GM23338 (cell line): ENCODE data around the gene NTNG1. TPM values are rescaled to one million over a fixed set of nuclear protein-coding genes. Genes with fewer than 3 reads are reported as not detected.

Experiments
- ATAC-seq: fragments of 200-7000 bp; cut with Tn5 transposase; 3 replicates; pipeline ENCODE4 v1.9.1; 2020
- DNase-seq: peaks from one replicate; pipeline ENCODE4 v3.0.0-alpha.2; 2015; ENCODE audit warnings: low spot score
- H2AFZ ChIP-seq: fragments of 200-600 bp; sonication (generic); 2 replicates; pipeline ENCODE4 v1.8.0; 2016; ENCODE audit warnings: antibody characterized with exemption, mild to moderate bottlenecking, moderate library complexity
- H3F3A ChIP-seq: fragments of 200-600 bp; sonication (generic); replicated peaks from 2 replicates; pipeline ENCODE4 v1.8.0; 2017; ENCODE audit warnings: antibody characterized with exemption, mixed run types, low read depth
- H3K27ac ChIP-seq: fragments of 200-600 bp; sonication (generic); 2 replicates; pipeline ENCODE4 v1.6.1; 2016; ENCODE audit warnings: low read depth
- H3K27me3 ChIP-seq: fragments of 200-600 bp; sonication (generic); 2 replicates; pipeline ENCODE4 v1.8.0; 2016; ENCODE audit warnings: mild to moderate bottlenecking, mixed run types, moderate library complexity; ENCODE audit not compliant: insufficient read depth
- H3K36me3 ChIP-seq: fragments of 200-600 bp; sonication (generic); 2 replicates; pipeline ENCODE4 v1.8.0; 2016; ENCODE audit warnings: mild to moderate bottlenecking; ENCODE audit not compliant: insufficient read depth
- H3K4me1 ChIP-seq: fragments of 200-600 bp; sonication (generic); 2 replicates; pipeline ENCODE4 v1.8.0; 2016; ENCODE audit warnings: mild to moderate bottlenecking, moderate library complexity; ENCODE audit not compliant: insufficient read depth
- H3K4me2 ChIP-seq: fragments of 200-600 bp; sonication (generic); 2 replicates; pipeline ENCODE4 v1.7.1; 2017; ENCODE audit warnings: mixed run types
- H3K4me3 ChIP-seq: fragments of 200-600 bp; sonication (generic); 2 replicates; pipeline ENCODE4 v1.6.1; 2016; ENCODE audit warnings: mixed run types
- H3K79me2 ChIP-seq: fragments of 200-600 bp; sonication (generic); replicated peaks from 2 replicates; pipeline ENCODE4 v1.8.0; 2017; ENCODE audit warnings: mild to moderate bottlenecking; ENCODE audit not compliant: insufficient read depth
- H3K9me2 ChIP-seq: fragments of 200-600 bp; sonication (generic); 2 replicates; pipeline ENCODE4 v1.8.0; 2017; ENCODE audit not compliant: insufficient read depth
- H4K20me1 ChIP-seq: fragments of 200-600 bp; sonication (generic); replicated peaks from 2 replicates; pipeline ENCODE4 v1.8.0; 2017; ENCODE audit warnings: mild to moderate bottlenecking; ENCODE audit not compliant: insufficient read depth
- H3K27ac Mint-ChIP-seq: 2 replicates; pipeline ENCODE4 v1.8.0; 2020; ENCODE audit warnings: inconsistent platforms, mild to moderate bottlenecking, moderate library complexity, mixed read lengths
- H3K27me3 Mint-ChIP-seq: 3 replicates; pipeline ENCODE4 v1.8.0; 2022; ENCODE audit warnings: low read depth, mild to moderate bottlenecking, moderate library complexity, mixed read lengths, inconsistent platforms; ENCODE audit not compliant: insufficient read depth, poor library complexity
- H3K36me3 Mint-ChIP-seq: 3 replicates; pipeline ENCODE4 v1.8.0; 2021; ENCODE audit warnings: low read depth, mild to moderate bottlenecking, inconsistent platforms, moderate library complexity, mixed read lengths
- H3K4me1 Mint-ChIP-seq: 3 replicates; pipeline ENCODE4 v1.8.0; 2020; ENCODE audit warnings: mild to moderate bottlenecking, inconsistent platforms, mixed read lengths
- H3K4me3 Mint-ChIP-seq: 3 replicates; pipeline ENCODE4 v1.8.0; 2021; ENCODE audit warnings: moderate library complexity, mild to moderate bottlenecking, inconsistent platforms, mixed read lengths
- H3K9me3 Mint-ChIP-seq: 3 replicates; pipeline ENCODE4 v1.8.0; 2020; ENCODE audit warnings: moderate library complexity, mild to moderate bottlenecking, inconsistent platforms, mixed read lengths
- CREB1 ChIP-seq: fragments of 250-450 bp; sonication (Bioruptor Pico); IDR thresholded peaks from 2 replicates; pipeline ENCODE4 v1.5.0; 2020; ENCODE audit warnings: low read depth, mild to moderate bottlenecking, moderate library complexity
- ETS1 ChIP-seq: IDR thresholded peaks from 2 replicates; pipeline ENCODE4 v1.6.1; 2016; ENCODE audit warnings: antibody characterized with exemption
- EZH2 ChIP-seq: fragments of 200-600 bp; sonication (generic); IDR thresholded peaks from one replicate; pipeline ENCODE4 v1.8.0; 2017; ENCODE audit warnings: antibody characterized with exemption, mild to moderate bottlenecking, low read depth; ENCODE audit not compliant: unreplicated experiment
- POLR2AphosphoS5 ChIP-seq: IDR thresholded peaks from 2 replicates; pipeline ENCODE4 v1.6.1; 2016; ENCODE audit warnings: antibody characterized with exemption, low read depth
- ZNF114 ChIP-seq: fragments of 250-450 bp; sonication (Bioruptor Pico); IDR thresholded peaks from 2 replicates; pipeline ENCODE4 v1.5.0; 2020; ENCODE audit warnings: mild to moderate bottlenecking, moderate library complexity
- ZNF331 ChIP-seq: fragments of 250-450 bp; sonication (Bioruptor Pico); IDR thresholded peaks from 2 replicates; pipeline ENCODE4 v1.5.0; 2020; ENCODE audit warnings: low read depth, mild to moderate bottlenecking, moderate library complexity
- ZNF462 ChIP-seq: fragments of 250-450 bp; sonication (Bioruptor Pico); IDR thresholded peaks from 2 replicates; pipeline ENCODE4 v1.5.0; 2020; ENCODE audit warnings: mild to moderate bottlenecking, moderate library complexity
- polyA plus RNA-seq: library from polyadenylated mRNA; unstranded; fragments of >200 nt; fragmentation: Nextera tagmentation; extraction: Ambion mirVana; gene quantifications from 2 replicates; pipeline ENCODE4 v1.2.1, GENCODE V29; 2016
- total RNA-seq: library from RNA; depleted of rRNA; stranded (reverse); fragments of >200 nt; shearing (Covaris generic); gene quantifications from 2 replicates; pipeline ENCODE4 v1.2.3, GENCODE V29; 2014

The NTNG1 gene
- total and polyA plus RNA-seq, 2 experiments from 2014 or later = 7.2 to 10.3 TPM

GRCh38 chr1:107530543-107530942 lies 389.7 kb downstream of the NTNG1 start (continued):
- TF ChIP-seq ZNF462 = no peak

- no peaks in the 10 kb centered on the region for H3F3A ChIP-seq
- H3K36me3 ChIP-seq = no peaks in the 10 kb centered on the region
- H3K4me1 Mint-ChIP-seq = no peaks in the 10 kb centered on the region
- no peaks in the 10 kb centered on the region for H3K4me1 ChIP-seq
- no peaks in the 10 kb centered on the region; the same call in 1 of the 2 replicates for H4K20me1 ChIP-seq
- DNase-seq (no peak), ATAC-seq (no peak)
- peaks cover 4% of the 10 kb centered on the region; the same call in 1 of the 2 replicates for H3K9me2 ChIP-seq
- no peak overlapping the region for H3K4me3 Mint-ChIP-seq
- H2AFZ ChIP-seq = peak overlapping the region; percentile 74
- no peak overlapping the region for H3K27ac Mint-ChIP-seq
- peaks cover 3% of the 10 kb centered on the region for H3K27me3 Mint-ChIP-seq
- H3K36me3 Mint-ChIP-seq = no peaks in the 10 kb centered on the region
- TF ChIP-seq EZH2 (no peak), ZNF462 (no peak), ZNF331 (CRISPR knock-in tag) (no peak), ETS1 (no peak), ZNF114 (CRISPR knock-in tag) (no peak), POLR2AphosphoS5 (no peak), CREB1 (CRISPR knock-in tag) (no peak)
- H3K4me2 ChIP-seq = no peak overlapping the region
- no peaks in the 10 kb centered on the region for H3K9me3 Mint-ChIP-seq
- H3K27me3 ChIP-seq = no peaks in the 10 kb centered on the region
- H3K27ac ChIP-seq = no peak overlapping the region
- H3K4me3 ChIP-seq = no peak overlapping the region
- no peaks in the 10 kb centered on the region for H3K79me2 ChIP-seq
Measured at GRCh38 chr1:107531065-107531908, 390.4 kb downstream of the NTNG1 start.
